ENCODE measurements around the gene AHRR. TPM values are rescaled to one million over a fixed set of nuclear protein-coding genes. Genes with fewer than 3 reads are reported as not detected.
A peak's percentile ranks its signal among the peaks of the same experiment; 100 is the strongest.

Gene AHRR
- total RNA-seq, 1 experiment from 2014 or later, result 2.2 TPM

DNA sequence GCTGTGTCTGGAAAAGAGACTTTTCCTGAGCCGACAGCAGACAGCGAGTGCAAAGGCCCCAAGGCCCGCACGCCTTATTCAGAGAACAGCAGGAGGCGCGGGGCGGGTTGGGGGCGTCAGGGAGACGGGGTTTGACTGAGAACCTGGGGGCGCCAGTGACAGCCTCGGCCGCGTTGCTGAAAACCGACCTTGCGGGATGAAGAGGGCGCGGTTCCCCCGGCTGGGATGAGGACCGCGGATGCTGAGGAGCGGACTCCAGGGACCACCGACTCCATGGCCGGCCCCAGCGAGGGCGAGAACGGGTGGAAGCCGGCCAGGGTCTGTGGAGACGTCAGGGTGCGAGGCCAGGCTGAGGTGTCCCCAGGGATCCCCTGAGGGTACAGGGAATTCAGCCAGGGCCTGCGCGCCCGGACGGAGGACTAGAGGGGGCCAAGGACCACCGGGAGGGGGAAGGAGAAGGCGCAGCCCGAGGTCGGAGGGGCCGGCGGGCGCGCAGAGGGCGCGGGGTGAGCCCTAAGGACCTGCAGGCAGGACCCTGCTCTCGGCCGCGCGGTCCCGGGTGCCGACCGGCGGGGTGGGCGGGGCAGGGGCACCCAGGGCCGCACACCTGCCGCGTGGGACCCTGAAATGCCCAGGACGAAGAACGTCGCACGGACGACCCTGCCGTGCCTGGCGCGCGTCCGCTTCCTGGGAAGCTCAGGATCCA, 837 bp upstream of the AHRR start:
- Histone ChIP-seq H3K79me2 (ENCODE audit: insufficient read depth, low read length) (no peaks in the 10 kb centered on the region), H2BK5ac (ENCODE audit: insufficient read length, low read length) (no peak overlapping the region), H4K8ac (replicated peaks; ENCODE audit: insufficient read length, low read depth, low read length) (no peak overlapping the region), H4K5ac (ENCODE audit: insufficient read length, low read depth, low read length) (no peak overlapping the region), H2AFZ (ENCODE audit: low read length) (no peak overlapping the region), H4K20me1 (ENCODE audit: control insufficient read depth, insufficient read depth, insufficient read length) (no peaks in the 10 kb centered on the region), H2BK15ac (ENCODE audit: low read depth, low read length) (no peak overlapping the region), H2AK5ac (ENCODE audit: insufficient read length, low read length) (no peak overlapping the region), H3K9ac (ENCODE audit: extremely low read depth, insufficient read length, low read length) (no peak overlapping the region), H3K23me2 (ENCODE audit: insufficient read length, low read depth, low read length, poor library complexity, severe bottlenecking) (peaks cover 11% of the 10 kb centered on the region), H2BK12ac (ENCODE audit: insufficient read length, low read depth, low read length) (no peak overlapping the region), H4K91ac (ENCODE audit: insufficient read length, low read depth, low read length) (no peak overlapping the region), H2BK120ac (ENCODE audit: low read depth, low read length, poor library complexity, severe bottlenecking) (no peak overlapping the region), H3K23ac (ENCODE audit: insufficient read length, low read depth, low read length) (no peak overlapping the region), H3K4ac (ENCODE audit: low read depth, low read length) (no peak overlapping the region), H2BK20ac (ENCODE audit: low read depth, low read length, poor library complexity, severe bottlenecking) (no peak overlapping the region), H3K4me2 (ENCODE audit: insufficient read depth, insufficient read length, low read length) (peak overlapping the region; percentile 82), H3K56ac (ENCODE audit: insufficient read length, low read depth, low read length) (no peak overlapping the region), H3K14ac (ENCODE audit: insufficient read depth, low read length) (no peak overlapping the region), H3K27ac (ENCODE audit: insufficient read length, low read depth, low read length) (no peak overlapping the region), H3K4me1 (ENCODE audit: insufficient read depth, low read length) (no peaks in the 10 kb centered on the region; the same call in 1 of the 2 replicates), H3K27me3 (ENCODE audit: insufficient read depth, low read length) (peaks cover 27% of the 10 kb centered on the region; the same call in 1 of the 2 replicates), H3T11ph (ENCODE audit: low read length) (no peak overlapping the region), H3K9me3 (ENCODE audit: control insufficient read depth, low read depth, low read length) (no peaks in the 10 kb centered on the region), H3K79me1 (ENCODE audit: insufficient read depth, low read depth, low read length, poor library complexity, severe bottlenecking) (no peaks in the 10 kb centered on the region), H3K18ac (ENCODE audit: insufficient read length, low read depth, low read length) (no peak overlapping the region)
- TF ChIP-seq, protein P1, sequence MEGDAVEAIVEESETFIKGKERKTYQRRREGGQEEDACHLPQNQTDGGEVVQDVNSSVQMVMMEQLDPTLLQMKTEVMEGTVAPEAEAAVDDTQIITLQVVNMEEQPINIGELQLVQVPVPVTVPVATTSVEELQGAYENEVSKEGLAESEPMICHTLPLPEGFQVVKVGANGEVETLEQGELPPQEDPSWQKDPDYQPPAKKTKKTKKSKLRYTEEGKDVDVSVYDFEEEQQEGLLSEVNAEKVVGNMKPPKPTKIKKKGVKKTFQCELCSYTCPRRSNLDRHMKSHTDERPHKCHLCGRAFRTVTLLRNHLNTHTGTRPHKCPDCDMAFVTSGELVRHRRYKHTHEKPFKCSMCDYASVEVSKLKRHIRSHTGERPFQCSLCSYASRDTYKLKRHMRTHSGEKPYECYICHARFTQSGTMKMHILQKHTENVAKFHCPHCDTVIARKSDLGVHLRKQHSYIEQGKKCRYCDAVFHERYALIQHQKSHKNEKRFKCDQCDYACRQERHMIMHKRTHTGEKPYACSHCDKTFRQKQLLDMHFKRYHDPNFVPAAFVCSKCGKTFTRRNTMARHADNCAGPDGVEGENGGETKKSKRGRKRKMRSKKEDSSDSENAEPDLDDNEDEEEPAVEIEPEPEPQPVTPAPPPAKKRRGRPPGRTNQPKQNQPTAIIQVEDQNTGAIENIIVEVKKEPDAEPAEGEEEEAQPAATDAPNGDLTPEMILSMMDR (conservative IDR thresholded peaks at IDR 0.05), result no peak
- H3K36me3 Mint-ChIP-seq (ENCODE audit: insufficient read depth in 1 of 3, low read depth in 3 of 3), result peaks cover 0 to 2% (median 0%) of the 10 kb centered on the region in 3 experiments; a peak in 1 of 7 replicates
- peaks cover 0 to 2% of the 10 kb centered on the region in 2 experiments; a peak in 1 of 5 replicates for H3K9me3 Mint-ChIP-seq
- WGBS (ENCODE audit: extremely low coverage, insufficient read length, low lambda C conversion rate), result no CpG with 5 or more reads among the region's 65 CpGs
- DNase-seq, result no peak
- H3K27ac Mint-ChIP-seq, result no peak overlapping the region
- peaks cover 13 to 15% of the 10 kb centered on the region in 2 experiments for H3K4me1 Mint-ChIP-seq
- H3K27me3 Mint-ChIP-seq (ENCODE audit: low read depth), result peaks cover 65% of the 10 kb centered on the region
- H3K4me3 Mint-ChIP-seq, result peak overlapping the region; percentile 60 to 79
